M059J (cell line): ENCODE measurements around the gene MED27. TPM values are rescaled to one million over a fixed set of nuclear protein-coding genes. Genes with fewer than 3 reads are reported as not detected.
A peak's percentile ranks its signal among the peaks of the same experiment; 100 is the strongest.

ENCODE experiments used
- DNase-seq: peaks from one replicate; pipeline ENCODE4 v3.0.0-alpha.2; 2012; ENCODE audit warnings: low read depth
- total RNA-seq: library from RNA; depleted of rRNA; stranded (reverse); fragments of >200 nt; shearing (Covaris generic); gene quantifications from 2 replicates; pipeline ENCODE4 v1.2.3, GENCODE V29; 2014

Gene MED27
- total RNA-seq, 1 experiment from 2014 or later, result 50.1 TPM

DNA sequence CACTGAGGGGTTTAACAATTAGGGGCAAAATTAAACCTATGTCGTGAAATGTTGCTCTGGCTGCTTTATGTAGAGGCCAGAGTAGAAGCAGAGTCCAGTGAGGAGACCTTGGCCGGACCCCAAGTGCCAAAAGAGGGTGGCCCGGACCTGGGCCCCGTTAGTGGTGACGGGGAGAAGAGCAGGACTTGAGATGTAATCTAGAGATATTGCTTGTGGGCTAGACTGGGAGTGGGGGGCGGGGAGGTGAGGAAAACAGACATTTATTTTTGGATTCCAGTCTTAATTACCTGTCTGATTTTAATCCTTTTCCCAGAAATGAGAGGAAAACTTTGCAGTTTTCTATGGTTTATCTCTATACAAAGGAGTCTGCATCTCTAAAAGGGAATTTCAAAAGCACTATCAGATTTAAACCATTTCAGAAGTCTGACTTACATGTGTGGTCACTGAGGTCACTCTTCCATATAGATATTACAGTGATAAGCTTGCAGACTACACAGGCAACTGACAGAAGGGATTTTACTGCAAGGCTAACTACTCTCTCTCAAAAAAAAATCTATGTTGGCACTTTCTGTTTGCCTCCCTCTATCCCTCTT is 108.1 kb downstream of the MED27 start:
- DNase-seq, result no peak

- no peak for DNase-seq
Observed at GRCh38 chr9:131969469-131969989, 110.1 kb downstream of the MED27 start.

DNA sequence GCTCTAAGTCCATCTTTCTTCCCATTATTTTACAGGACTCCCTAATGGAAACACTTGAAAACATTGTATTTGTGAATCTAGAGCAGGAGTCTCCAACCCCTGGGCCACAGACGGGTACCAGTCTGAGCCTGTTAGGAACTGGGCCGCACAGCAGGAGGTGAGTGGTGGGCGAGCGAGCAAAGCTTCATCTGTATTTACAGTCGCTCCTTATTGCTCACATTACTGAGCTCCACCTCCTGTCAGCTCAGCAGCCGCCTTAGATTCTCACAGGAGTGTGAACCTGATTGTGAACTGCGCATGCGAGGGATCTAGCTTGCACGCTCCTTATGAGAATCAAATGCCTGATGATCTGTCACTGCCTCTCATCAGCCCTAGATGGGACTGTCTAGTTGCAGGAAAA is 111.0 kb downstream of the MED27 start:
- no peak for DNase-seq

- DNase-seq, result no peak
Observed at GRCh38 chr9:131965841-131966240, 113.8 kb downstream of the MED27 start.

DNA sequence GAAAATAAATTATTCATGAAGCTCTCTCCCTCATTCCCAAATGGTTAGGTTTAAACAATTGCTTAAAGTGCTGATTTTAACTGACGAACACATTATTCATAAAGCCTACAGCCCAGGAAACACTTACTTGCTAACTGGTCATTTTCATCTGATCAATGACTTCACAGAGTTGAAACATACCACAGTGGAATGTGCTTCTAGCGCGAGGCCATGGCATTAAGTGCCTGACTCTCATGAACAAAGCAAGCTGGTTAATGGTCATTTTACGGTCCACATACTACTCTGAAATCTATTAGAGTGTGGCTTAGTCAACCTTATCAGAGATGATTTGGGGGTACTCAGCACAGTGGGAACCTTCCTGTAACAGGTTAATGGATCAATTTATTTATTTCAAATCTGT is 114.6 kb downstream of the MED27 start:
- no peak for DNase-seq

DNA sequence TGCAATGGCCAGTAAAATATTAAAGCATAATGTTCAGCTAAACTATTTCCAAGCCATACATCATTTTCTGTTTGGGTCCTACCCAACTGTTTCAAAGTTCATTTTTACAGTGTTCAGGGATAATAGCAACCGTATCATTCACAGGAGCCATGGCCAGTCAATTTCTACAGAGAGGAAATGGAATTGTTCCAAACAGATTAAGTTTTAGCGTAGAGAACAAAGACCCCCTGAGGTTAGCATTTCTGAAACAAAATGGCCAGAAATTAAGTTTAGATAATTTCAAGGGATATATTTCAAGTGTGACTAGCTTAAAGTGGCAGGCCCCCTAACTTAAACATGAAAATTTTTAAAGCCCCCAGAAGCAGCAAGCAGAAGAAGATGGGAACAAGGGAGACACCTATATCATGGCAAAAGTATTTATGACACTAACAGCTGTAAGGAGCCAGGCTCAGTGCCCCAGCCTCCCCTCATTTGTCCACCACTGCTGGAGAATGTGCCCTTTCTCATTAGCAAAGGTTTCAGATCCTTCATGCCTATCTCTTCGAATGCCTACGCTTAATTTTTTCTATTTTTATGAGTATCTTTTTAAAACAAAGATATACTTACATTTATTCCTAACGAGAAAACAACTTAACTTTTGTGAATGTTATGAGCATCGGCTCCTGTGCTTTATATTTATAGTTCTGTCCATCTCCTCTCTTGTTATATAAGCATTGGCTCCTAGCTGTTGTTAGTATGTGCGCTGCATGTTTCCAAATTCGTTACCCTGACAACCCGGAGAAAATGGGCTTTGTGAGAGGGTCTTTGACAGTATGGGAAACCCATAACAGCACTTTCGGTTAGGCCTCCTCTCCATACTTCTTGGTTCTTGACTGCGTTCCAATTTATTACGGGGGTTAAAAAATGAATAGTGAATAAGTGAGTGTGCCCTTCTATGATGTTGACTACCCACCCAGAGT is 116.3 kb downstream of the MED27 start:
- DNase-seq, result no peak

DNA sequence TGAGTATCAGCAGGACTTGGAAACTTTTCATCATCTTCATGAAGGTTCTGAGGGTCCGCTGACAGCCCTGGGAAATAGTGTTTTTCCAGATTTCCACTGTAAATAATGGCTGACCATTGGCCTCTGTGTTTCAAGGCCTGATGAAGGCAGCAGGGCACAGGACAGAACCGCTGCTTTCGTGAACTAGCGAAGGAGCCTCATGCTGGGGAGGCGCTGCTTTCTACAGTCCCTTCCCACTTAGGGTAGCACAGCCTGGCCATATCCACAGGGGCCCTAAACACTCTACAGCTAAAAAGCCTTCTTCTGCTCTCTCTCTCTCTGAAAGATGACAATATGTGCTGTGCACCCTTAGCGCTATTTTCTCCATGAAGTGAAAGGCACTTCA is 118.2 kb downstream of the MED27 start:
- DNase-seq, result no peak

DNA sequence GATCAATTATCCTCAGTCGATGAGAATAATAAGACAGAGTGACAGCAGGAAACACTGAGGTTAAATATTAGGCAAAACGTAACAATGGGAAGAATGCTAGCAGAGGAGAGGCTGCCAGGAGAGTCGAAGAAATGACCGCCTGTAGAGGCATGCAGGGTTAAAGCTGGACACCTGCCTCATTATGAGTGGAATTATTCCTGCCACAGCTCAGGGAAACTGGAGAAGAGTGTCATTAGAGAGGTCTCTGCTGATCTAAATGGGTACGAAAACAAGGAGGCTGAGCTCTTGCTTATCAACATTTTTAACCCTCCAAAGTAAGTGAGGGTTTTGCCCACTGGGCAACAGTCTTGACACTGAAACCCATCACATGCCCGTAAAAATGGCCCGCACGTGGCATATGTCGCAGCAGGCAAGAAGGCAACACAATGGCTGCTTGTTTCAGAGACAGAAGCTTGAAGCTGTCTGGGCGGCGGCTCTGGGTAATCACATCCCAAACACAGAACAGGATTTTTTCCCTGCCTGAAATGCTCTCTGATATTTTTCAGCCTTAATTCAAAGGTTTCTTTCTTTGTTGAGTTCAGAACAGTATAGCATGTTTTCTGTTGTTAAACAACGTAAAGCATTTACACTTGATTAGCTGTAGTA is 118.7 kb downstream of the MED27 start:
- DNase-seq, result no peak

GRCh38 chr9:131960311-131960710 is 119.4 kb downstream of the MED27 start:
- DNase-seq, result peak; percentile 28

DNA sequence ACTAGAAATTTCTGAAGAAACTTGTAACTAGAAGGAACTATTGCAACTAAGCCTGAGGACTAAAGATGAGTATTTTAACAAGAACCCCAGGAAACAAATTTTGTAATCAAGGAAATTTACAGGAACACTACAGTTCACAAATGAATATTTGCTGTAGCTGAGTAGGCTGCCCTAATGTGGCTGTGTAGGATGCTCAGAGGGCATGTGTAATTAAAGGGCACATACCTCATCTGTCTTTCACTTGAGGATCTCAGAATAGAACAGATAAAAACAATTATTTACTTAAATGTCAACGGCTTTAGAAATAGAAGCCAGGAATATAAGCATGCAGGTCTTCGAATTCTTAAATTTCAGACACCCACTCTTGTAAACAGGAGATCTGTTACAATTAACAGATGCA is 119.8 kb downstream of the MED27 start:
- DNase-seq, result no peak

DNA sequence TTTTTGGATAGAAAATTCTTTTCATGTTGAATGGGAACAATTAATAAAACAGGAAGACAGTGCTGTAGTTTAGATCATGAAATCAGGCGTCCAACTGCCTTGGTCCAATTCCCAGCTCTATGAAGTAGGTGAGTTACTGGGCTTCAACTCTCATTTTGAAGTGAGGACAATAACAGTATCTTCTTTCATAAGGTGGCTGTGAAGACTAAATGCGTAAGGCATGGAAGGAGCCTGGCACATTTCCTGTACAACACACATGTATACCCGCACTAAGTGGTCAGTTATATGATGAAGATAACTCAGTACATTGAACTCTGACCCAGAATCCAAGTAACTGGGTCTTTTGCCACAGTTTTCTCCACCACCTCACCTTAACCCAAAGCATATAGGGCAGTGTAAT is 120.6 kb downstream of the MED27 start:
- DNase-seq, result no peak

GRCh38 chr9:131954299-131954698 is 125.4 kb downstream of the MED27 start:
- no peak for DNase-seq

- DNase-seq, result no peak
Observed at GRCh38 chr9:131951905-131952304, 127.8 kb downstream of the MED27 start.

GRCh38 chr9:131951155-131951554 is 128.5 kb downstream of the MED27 start:
- no peak for DNase-seq

GRCh38 chr9:131950487-131950886 is 129.2 kb downstream of the MED27 start:
- no peak for DNase-seq

GRCh38 chr9:131946180-131946579 is 133.5 kb downstream of the MED27 start:
- no peak for DNase-seq

DNA sequence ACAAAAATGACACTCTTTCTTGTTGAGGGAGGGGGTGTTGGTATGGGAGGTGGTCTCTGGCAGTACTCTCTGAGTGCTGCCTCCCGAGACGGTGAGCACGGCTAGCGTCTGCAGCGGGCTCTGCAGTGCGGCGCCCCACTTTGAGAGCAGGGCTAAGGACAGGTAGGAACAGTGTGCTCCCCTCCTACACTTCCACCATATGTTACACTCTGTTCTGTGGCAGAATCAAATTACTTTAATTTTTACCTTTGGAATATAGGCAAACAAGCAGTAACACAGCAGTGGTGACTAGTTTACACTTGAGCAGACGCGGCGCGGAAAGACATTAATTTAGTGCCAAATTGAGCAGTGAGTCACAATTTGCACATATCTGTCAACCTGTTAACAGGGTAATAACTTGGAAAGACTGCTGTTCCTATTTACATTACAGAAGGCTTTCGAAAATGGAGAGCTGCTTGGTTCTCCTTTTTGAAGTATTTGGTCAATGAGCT is 136.3 kb downstream of the MED27 start:
- no peak for DNase-seq

- DNase-seq, result peak; percentile 42
Observed at GRCh38 chr9:131942146-131942720, 137.4 kb downstream of the MED27 start.

DNA sequence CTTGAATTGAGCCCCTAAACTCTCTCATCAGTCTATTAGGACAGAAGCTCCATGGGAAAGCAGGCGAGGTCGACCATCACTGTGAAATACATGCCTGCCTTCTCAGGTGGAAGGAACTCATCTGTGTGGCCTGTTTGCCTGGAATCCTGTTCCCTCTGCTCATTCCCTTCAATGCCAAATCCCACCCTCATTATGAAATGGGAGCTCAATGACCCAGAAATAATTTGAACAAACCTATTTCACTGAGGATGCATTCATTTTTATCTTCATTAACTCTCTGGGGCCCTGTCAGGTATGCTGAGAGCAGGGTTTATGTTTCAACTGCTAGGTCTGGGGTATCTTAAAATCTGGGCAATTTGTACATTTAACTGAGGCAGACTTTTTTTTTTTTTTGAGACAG is 142.2 kb downstream of the MED27 start:
- no peak for DNase-seq

- no peak for DNase-seq
Observed at GRCh38 chr9:131936929-131937328, 142.7 kb downstream of the MED27 start.

DNA sequence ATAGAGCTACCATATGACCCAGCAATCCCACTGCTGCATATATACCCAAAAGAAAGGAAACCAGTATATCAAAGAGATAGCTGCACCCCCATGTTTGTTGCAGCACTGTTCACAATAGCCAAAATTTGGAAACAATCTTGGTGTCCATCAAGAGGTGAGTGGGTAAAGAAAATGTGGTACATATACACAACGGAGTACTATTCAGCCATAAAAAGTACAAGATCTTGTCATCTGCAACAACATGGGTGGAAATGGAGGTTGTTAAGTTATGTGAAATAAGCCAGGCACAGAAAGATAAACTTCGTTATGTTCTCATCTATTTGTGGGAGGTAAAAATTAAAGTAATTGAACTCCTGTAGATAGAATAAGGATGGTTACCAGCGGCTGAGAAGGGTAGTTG is 145.0 kb downstream of the MED27 start:
- no peak for DNase-seq

DNA sequence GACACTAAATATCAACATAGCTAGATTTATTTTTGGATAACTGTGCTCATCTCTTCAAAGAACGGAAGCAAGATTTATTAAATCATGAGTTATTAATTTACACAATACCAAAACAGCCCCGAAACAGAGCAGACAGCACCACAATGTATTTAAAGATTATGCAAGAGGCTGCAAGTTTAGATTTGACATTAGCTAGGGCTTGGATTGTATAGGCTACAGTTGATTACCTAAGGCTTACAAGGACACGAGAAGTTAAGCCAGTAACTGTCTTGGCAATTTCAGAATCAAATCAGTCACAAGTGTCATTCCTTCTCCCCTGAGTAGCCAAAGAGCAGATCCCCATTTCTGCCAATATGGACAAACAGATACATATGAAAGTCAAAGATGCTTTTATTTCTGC is 152.6 kb downstream of the MED27 start:
- no peak for DNase-seq
